AG08395 (cell line): ENCODE results near the gene CDH13.

ENCODE experiments used
- DNase-seq: peaks from one replicate; pipeline ENCODE4 v3.0.0; 2012; ENCODE audit warnings: mixed read lengths, low spot score

Gene CDH13

GRCh38 chr16:83807710-83808572, 1181.2 kb downstream of the CDH13 start, which contains the start of gene HSBP1:
Gene HSBP1 (plus strand): TSS chr16:83807978. CDS start chr16:83808077, 99 bp downstream.
- peak; percentile 97 for DNase-seq

DNA sequence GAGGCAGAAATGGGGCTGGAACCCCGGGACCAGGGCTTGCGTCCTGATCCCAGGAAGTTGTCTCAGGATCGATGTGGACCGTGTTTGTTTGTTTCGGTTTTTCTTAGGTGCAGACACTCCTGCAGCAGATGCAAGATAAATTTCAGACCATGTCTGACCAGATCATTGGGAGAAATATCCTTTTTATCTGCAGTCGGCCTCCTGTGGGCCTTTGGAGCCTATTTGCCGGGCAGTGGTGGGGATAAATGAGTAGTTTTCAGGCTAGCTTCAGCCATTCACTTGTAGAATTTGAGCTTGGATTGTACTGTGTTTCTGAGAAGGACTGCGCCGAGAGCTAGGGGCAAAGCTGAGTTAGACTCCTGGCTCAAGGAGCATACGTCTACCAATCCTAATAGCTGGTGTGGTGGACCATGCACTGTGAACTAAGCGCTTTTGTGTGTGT, 1181.8 kb downstream of the CDH13 start:
- DNase-seq: no peak

DNA sequence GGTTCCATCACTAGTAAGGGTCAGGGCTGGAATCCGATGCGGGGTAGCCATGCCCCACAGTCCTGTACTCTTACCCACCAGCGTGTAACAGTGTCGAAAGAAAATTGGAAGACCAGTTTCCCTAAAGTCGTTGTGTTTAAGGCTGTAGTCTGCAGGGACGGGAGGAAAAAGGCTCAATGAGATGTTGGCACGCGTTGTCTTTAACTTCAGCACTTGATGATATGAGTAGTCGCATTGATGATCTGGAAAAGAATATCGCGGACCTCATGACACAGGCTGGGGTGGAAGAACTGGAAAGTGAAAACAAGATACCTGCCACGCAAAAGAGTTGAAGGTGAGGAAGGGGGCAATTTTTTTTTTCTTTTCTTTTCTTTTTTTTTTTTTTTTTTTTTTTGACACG, 1182.3 kb downstream of the CDH13 start:
- DNase-seq: no peak

- no peak for DNase-seq
Observed at GRCh38 chr16:83810901-83811300, 1184.1 kb downstream of the CDH13 start.

DNA sequence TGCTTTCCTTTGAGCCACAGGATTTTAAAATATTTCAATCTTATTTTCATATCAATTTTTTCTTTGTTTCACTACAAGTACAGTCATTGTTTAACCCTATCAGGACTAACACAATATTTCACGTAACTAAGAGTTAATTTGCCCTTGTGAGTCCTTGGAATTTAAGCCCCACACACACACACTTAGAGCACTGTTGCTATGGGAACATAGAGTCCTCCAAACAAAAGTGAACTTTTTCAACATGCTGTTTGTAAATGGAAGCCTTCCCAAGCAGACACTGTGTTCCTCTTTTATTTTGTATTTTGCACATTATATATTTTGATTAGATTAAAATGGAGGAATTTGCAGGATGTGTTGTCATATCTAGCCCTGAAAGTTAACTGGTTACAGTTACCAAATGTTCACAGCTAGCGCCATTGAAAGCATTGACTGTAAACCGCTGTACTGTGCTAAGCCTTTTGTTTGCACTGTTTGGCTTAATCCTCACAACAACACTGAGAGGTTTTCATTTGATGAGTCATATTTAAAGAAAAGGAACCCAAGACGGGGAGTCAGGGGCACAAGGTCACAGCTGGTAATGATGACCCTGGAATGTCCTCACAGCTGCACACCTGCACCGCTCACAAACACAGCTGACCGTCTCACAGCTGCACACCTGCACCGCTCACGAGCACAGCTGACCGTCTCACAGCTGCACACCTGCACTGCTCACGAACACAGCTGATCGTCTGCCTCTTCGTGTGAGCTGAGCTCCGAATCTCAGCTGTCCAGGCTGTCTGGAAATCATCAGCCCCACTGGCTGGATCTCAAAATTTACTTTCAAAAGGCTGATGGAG, 1187.3 kb downstream of the CDH13 start:
- DNase-seq: peak; percentile 70

- peak; percentile 56 for DNase-seq
Observed at GRCh38 chr16:83814659-83814985, 1187.9 kb downstream of the CDH13 start.

GRCh38 chr16:83817022-83817421, 1190.3 kb downstream of the CDH13 start:
- DNase-seq: no peak

- DNase-seq: no peak
Observed at GRCh38 chr16:83818276-83818675, 1191.5 kb downstream of the CDH13 start.

DNA sequence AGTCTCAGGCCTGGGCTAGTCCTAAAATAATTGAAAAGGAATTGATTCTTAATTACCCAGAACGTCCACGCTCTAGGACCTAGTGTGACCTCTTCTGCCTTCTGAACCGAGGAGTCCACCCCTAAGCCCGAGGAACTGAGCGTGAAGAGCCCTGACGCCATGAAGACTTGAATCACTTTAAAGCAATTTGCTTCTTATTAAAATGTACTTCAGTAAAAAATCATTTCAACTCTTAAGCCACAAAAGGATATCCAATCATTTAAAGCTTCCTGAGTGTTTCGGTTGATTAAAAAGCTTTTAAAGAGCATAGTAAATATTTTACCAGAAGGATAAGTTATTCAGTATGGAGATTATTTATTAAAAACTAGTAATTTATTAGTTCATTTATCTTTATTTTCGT, 1192.6 kb downstream of the CDH13 start:
- DNase-seq: no peak

DNA sequence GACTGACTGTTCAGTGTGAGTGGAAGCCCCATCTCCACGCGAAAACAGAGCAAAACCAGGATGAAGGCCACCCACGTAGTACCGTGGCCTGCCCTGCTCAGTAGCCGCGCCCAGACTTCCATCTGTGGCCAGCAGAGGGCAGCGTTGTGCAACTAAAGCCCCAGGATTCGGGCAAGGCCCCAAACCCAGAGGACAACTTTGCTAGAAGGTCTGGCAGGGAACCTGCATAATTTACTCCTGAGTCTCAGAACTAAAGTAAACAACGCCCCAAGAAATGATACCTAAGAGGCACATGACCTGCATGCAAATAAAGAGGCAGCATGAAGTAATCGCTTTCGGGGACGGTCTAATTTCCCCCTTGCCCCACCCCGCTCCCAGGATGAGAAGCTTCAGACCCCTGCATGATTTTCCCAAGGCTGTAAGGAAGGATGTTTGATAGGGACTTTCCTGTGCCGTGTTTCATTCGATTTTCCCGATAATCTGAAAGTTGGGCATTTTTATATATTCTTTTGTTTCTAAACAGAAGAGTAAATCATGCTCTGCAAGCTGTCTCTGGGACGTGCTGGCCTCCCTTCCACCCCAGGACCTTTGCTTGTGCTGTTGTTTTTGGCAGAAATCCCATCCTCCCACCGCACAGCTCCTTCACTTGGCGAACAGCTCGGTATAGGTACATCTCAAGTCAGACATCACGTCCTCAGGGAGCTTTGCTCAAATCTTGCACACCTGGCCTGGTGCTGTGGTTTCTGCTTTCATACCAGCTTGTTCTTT, 1199.6 kb downstream of the CDH13 start:
- DNase-seq: peak; percentile 93

GRCh38 chr16:83830091-83830768, 1203.5 kb downstream of the CDH13 start:
- DNase-seq: no peak

DNA sequence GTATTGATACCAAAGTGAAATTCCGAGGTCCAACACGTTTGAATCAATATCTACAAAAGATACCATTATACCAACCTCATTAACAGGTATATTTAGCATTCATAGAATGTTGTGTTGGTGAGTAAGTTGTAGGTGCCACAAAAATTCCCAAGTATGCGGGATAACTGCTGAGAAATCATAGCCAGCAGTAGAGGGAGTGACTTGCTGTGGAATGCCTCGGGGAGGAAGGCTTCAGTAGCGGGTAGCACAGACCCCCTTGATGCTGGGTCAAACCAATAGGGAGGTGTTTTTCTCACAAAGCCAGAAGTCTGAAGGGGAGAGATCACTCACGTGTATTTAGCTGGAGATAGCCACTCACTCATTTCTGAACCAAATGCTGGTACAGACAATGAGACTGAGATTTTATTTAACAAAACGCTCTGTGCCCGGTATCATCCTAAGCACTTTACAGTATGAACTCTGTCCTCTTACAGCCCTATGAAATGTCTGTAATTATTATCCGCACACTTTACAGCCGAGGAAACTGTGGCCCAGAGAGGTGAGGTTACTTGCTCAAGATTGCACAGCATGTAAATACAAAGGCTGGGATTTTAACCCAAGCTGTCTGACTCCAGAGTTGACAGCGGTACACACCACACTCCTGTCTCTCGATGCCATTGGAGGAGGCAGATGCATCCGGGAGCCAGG, 1204.1 kb downstream of the CDH13 start:
- DNase-seq: no peak

- DNase-seq: no peak
Observed at GRCh38 chr16:83831456-83831987, 1204.8 kb downstream of the CDH13 start.

GRCh38 chr16:83833921-83834320, 1207.2 kb downstream of the CDH13 start:
- no peak for DNase-seq

GRCh38 chr16:83835586-83836566, 1209.1 kb downstream of the CDH13 start:
- peak; percentile 63 for DNase-seq

DNA sequence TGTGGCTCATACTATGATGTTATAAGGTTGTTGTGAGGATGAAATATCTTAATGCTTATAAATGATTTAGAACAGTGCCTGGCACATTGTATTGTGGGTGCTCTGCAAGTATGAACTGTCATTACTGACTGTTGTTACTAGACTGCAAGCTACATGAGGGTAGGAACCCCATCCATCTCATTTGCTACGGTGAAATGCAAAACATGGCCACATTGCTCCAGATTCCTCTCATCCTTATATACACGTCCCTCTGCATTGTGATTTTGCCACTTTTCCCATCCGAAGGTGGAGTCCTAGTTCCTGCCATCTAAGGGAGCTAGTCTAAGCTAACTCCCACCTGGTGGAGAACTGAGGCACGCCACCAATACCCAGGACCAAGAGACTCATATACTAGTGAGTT, 1210.8 kb downstream of the CDH13 start:
- no peak for DNase-seq

DNA sequence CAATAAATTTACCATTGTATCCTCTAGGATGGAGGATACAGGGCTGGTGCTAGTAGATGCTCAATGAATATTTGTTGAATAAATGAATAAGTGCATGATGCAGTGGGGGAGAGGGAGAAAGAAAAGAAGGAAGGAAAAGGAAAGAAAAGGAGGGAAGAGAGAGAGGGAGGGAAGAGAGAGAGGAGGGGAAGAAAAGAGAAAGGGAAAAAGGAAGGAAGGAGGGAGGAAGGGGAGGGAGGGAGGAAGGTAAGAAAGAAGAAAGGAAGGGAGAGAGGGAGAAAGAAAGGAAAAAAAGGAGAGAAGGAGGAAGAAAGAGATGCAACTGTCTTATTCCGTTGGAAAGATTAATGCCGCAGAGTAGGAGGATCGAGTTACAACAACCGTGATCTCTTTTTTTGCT, 1211.4 kb downstream of the CDH13 start:
- no peak for DNase-seq

DNA sequence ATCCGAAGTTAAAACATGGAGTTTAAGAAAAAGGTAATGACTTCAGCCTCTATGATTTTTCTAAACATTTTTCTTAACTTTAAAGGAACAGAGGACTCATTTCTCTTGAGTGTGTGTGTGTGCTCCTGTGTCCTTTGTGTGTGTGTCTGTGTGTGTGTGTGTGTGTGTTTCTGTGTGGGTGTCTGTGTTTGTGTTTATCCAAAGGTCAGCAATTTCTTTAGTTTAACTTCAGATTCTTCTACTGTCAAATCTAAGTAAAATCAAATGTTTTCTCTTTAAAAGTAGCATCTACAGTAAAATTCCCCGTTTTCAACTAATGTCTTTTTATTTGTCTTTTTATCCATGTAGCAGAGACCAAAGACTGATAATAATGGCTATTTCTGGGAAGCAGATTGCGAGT, 1212.8 kb downstream of the CDH13 start:
- no peak for DNase-seq

GRCh38 chr16:83840060-83840617, 1213.4 kb downstream of the CDH13 start:
- no peak for DNase-seq
